ENCODE results near the gene RALGPS1.

- TF ChIP-seq CTCF (IDR thresholded peaks at IDR 0.05; ENCODE audit: control extremely low read depth in 1 of 3, insufficient read depth in 1 of 3, low read depth in 1 of 3, low read length in 3 of 3) (no peak), MAX (IDR thresholded peaks at IDR 0.05) (no peak), SAP30 (IDR thresholded peaks at IDR 0.05; ENCODE audit: insufficient read depth, insufficient replicate concordance, low read length) (no peak), RAD21 (IDR thresholded peaks at IDR 0.05 in 1 of 2, conservative IDR thresholded peaks at IDR 0.05 in 1 of 2; ENCODE audit: low read depth in 2 of 2, low read length in 2 of 2) (no peak), JUN (IDR thresholded peaks at IDR 0.05; ENCODE audit: low read depth, low read length) (no peak), TAF7 (optimal IDR thresholded peaks at IDR 0.05; ENCODE audit: borderline replicate concordance, low read depth, low read length) (no peak)
Measured at GRCh38 chr9:126886034-126886822, 28.4 kb upstream of the RALGPS1 start.

Measured in H1 (cell line).